Fibroblast of lung (primary cell): ENCODE data around the gene AMOTL1. TPM values are rescaled to one million over a fixed set of nuclear protein-coding genes. Genes with fewer than 3 reads are reported as not detected.

Experiments
- DNase-seq, 2 donors: peaks; one replicate each; pipeline versions ENCODE4 v3.0.0 to v3.0.0-alpha.2; 2010; ENCODE audit warnings: low read depth in 2 of 2
- H2AFZ ChIP-seq: 2 replicates; pipeline ENCODE4 v1.5.1; 2012; ENCODE audit warnings: low read length, control low read depth, inconsistent platforms
- H3K27ac ChIP-seq: 2 replicates; pipeline ENCODE4 v1.5.1; 2011; ENCODE audit warnings: low read length, control low read depth; ENCODE audit not compliant: insufficient read depth
- H3K27me3 ChIP-seq: 2 replicates; pipeline ENCODE4 v1.5.1; 2011; ENCODE audit warnings: mild to moderate bottlenecking, low read length; ENCODE audit not compliant: control insufficient read depth, insufficient read depth
- H3K36me3 ChIP-seq: 2 replicates; pipeline ENCODE4 v1.5.1; 2011; ENCODE audit warnings: low read length; ENCODE audit not compliant: control insufficient read depth, insufficient read depth
- H3K4me1 ChIP-seq: 2 replicates; pipeline ENCODE4 v1.5.1; 2011; ENCODE audit warnings: low read length; ENCODE audit not compliant: control insufficient read depth, insufficient read depth; ENCODE audit errors: extremely low read depth
- H3K4me2 ChIP-seq: 2 replicates; pipeline ENCODE4 v1.5.1; 2011; ENCODE audit warnings: low read length, control low read depth; ENCODE audit not compliant: insufficient read depth; ENCODE audit errors: extremely low read depth
- H3K4me3 ChIP-seq, 4 experiments: fragments of 200-600 bp in 1 of 4; sonication (generic) in 1 of 4; replicated peaks in 1 of 4; 2 replicates each; pipeline ENCODE4 v1.5.1; 2011 to 2016; ENCODE audit warnings: low read length in 4 of 4, low read depth in 3 of 4, mild to moderate bottlenecking in 3 of 4, control low read depth in 2 of 4, inconsistent platforms in 1 of 4, mixed read lengths in 1 of 4; ENCODE audit not compliant: insufficient read depth in 1 of 4; ENCODE audit errors: control extremely low read depth in 1 of 4
- H3K79me2 ChIP-seq: 2 replicates; pipeline ENCODE4 v1.5.1; 2012; ENCODE audit warnings: mild to moderate bottlenecking, low read length, inconsistent platforms; ENCODE audit not compliant: control insufficient read depth, insufficient read depth
- H3K9ac ChIP-seq: 2 replicates; pipeline ENCODE4 v1.5.1; 2011; ENCODE audit warnings: mild to moderate bottlenecking, low read length, control low read depth; ENCODE audit not compliant: insufficient read depth
- H3K9me3 ChIP-seq: 2 replicates; pipeline ENCODE4 v1.5.1; 2012; ENCODE audit warnings: low read depth, low read length; ENCODE audit not compliant: control insufficient read depth, insufficient read depth
- H4K20me1 ChIP-seq: 2 replicates; pipeline ENCODE4 v1.5.1; 2011; ENCODE audit warnings: low read length; ENCODE audit not compliant: control insufficient read depth, insufficient read depth; ENCODE audit errors: extremely low read depth
- CTCF ChIP-seq, 2 donors: IDR thresholded peaks in 1 of 2; conservative IDR thresholded peaks in 1 of 2; 1 replicate in 1 of 2; 2 replicates in 1 of 2; pipeline ENCODE4 v1.5.1; 2011 to 2012; ENCODE audit warnings: low read length in 2 of 2, control low read depth in 1 of 2, inconsistent platforms in 1 of 2, low read depth in 1 of 2, mild to moderate bottlenecking in 1 of 2
- EZH2 ChIP-seq: IDR thresholded peaks from 2 replicates; pipeline ENCODE4 v1.5.1; 2012; ENCODE audit warnings: low read length, control low read depth, mild to moderate bottlenecking; ENCODE audit errors: missing control alignments
- polyA plus RNA-seq, 2 donors: library from polyadenylated mRNA; depleted of rRNA in 1 of 2; stranded (reverse) in 1 of 2; unstranded in 1 of 2; fragments of >200 nt; gene quantifications; 2 replicates each; pipeline ENCODE4 v1.2.1, GENCODE V29; 2011 to 2012; ENCODE audit warnings: missing spikeins in 1 of 2
- total RNA-seq: library from RNA; depleted of rRNA; stranded (reverse); fragments of >200 nt; gene quantifications from 2 replicates; pipeline ENCODE4 v1.2.1, GENCODE V29; 2014

Gene AMOTL1
- total and polyA plus RNA-seq, 2 donors (not counting 1 experiment from before 2014, with no cell fraction given): 38.0 to 63.7 TPM

GRCh38 chr11:94907226-94907625 lies 139.1 kb downstream of the AMOTL1 start:
- peaks cover 6% of the 10 kb centered on the region for H3K4me1 ChIP-seq
- H3K36me3 ChIP-seq: no peaks in the 10 kb centered on the region
- no peak overlapping the region for H3K27ac ChIP-seq
- TF ChIP-seq EZH2 (no peak), CTCF (conservative IDR thresholded peaks at IDR 0.05 in 1 of 2, IDR thresholded peaks at IDR 0.05 in 1 of 2; ENCODE audit: low read depth in 1 of 2, low read length in 2 of 2) (no peak)
- H3K9me3 ChIP-seq: no peaks in the 10 kb centered on the region
- H3K79me2 ChIP-seq: no peaks in the 10 kb centered on the region
- no peak overlapping the region for H2AFZ ChIP-seq
- no peaks in the 10 kb centered on the region for H4K20me1 ChIP-seq
- no peak overlapping the region for H3K4me2 ChIP-seq
- H3K4me3 ChIP-seq: no peak overlapping the region
- H3K9ac ChIP-seq: no peak overlapping the region
- no peak for DNase-seq
- H3K27me3 ChIP-seq: no peaks in the 10 kb centered on the region

- Histone ChIP-seq H3K4me3 (no peak overlapping the region), H3K36me3 (no peaks in the 10 kb centered on the region), H3K9me3 (no peaks in the 10 kb centered on the region), H3K27me3 (no peaks in the 10 kb centered on the region), H3K4me2 (no peak overlapping the region), H2AFZ (no peak overlapping the region), H4K20me1 (no peaks in the 10 kb centered on the region), H3K4me1 (peaks cover 6% of the 10 kb centered on the region), H3K79me2 (no peaks in the 10 kb centered on the region), H3K9ac (no peak overlapping the region), H3K27ac (peak overlapping the region; percentile 29)
- DNase-seq: peak in 1 of 2 donors; percentile 68
- TF ChIP-seq CTCF (conservative IDR thresholded peaks at IDR 0.05 in 1 of 2, IDR thresholded peaks at IDR 0.05 in 1 of 2; ENCODE audit: low read depth in 1 of 2, low read length in 2 of 2) (no peak), EZH2 (no peak)
Observed at GRCh38 chr11:94909371-94909820, 141.2 kb downstream of the AMOTL1 start.

GRCh38 chr11:94910270-94910669 lies 142.1 kb downstream of the AMOTL1 start:
- no peak overlapping the region for H3K4me3 ChIP-seq
- H3K36me3 ChIP-seq: no peaks in the 10 kb centered on the region
- H3K4me1 ChIP-seq: peaks cover 6% of the 10 kb centered on the region
- H2AFZ ChIP-seq: no peak overlapping the region
- no peaks in the 10 kb centered on the region for H3K9me3 ChIP-seq
- H3K79me2 ChIP-seq: no peaks in the 10 kb centered on the region
- H3K27me3 ChIP-seq: no peaks in the 10 kb centered on the region
- no peaks in the 10 kb centered on the region for H4K20me1 ChIP-seq
- no peak overlapping the region for H3K4me2 ChIP-seq
- no peak for TF ChIP-seq CTCF (conservative IDR thresholded peaks at IDR 0.05 in 1 of 2, IDR thresholded peaks at IDR 0.05 in 1 of 2; ENCODE audit: low read depth in 1 of 2, low read length in 2 of 2)
- TF ChIP-seq EZH2: no peak
- no peak overlapping the region for H3K9ac ChIP-seq
- peak overlapping the region; percentile 7 for H3K27ac ChIP-seq
- peak in 1 of 2 donors; percentile 56 for DNase-seq
